HG02943 (cell line): ENCODE measurements around the gene HOTAIR.

Experiments used
- ATAC-seq: cut with Tn5 transposase; IDR thresholded peaks from one replicate; pipeline ENCODE4 v1.9.1; 2021; ENCODE audit warnings: mild to moderate bottlenecking, low read depth, moderate library complexity; ENCODE audit not compliant: unreplicated experiment

HOTAIR gene

DNA sequence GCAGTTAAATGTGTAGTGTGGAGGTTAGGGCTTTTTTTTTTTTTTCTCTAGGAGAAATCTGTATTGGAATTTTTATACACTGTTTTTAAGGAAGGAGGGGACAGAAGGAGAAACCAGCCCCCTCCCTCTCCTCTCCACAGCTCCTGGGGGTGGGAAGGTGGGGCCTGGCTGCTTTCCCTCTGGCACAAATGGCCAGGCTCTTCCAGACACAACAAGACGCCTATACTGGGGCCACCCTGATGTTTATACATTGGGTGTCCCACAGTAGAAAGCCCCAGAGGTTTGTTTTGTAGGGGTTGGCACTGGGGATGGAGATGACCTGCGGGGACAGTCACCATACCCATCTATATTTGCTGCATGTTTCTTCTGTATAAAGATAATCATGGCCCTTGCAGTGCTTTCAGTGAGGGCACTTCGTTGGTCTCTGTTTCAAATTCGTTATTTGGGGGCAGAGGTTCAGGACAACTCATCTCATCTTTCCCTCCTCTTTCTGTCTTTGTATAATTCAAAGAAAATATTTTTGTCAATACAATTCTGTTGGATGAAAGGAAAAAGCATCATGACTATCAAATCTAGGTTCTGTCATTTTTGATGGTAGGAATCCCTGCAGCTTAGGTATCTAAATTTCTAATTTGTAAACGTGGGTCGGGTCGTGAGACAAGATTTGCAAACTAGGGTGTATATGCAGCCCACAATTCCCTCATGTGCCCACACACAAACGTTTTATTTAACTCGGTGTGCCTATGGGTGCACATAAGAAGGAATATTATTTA lies 2.3 kb upstream of the HOTAIR start:
- no peak for ATAC-seq

DNA sequence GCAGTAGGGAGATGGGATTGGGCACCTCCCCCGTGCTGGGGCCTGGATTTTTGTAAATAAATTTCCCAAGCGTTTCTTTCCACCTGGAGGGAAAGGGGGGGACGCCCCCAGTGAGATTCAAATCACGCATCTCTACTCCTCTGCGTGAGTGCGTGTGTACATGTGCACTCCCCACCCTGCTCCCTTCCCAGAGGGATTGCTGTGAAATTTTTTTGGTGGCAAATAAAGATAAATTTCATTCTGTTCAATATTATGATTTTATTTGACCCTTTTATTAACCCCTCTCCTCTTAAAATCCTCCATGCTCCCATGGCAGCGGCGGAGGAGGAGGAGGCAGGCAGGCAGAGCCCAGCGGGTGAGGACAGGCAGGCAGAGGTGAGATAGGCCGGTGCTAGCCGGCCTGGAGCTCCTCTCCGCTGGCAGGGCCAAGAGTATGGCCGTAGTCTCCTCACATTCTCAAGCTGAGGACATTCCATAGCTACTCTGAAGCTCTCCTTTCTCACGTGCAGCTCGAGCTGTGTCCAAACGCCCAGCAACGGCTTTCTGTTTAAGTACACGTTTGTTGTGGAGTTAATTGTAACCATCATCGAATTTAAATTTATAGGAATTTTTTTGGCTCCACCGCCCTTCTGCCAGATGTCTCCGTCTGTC lies 1.5 kb upstream of the HOTAIR start:
- no peak for ATAC-seq

DNA sequence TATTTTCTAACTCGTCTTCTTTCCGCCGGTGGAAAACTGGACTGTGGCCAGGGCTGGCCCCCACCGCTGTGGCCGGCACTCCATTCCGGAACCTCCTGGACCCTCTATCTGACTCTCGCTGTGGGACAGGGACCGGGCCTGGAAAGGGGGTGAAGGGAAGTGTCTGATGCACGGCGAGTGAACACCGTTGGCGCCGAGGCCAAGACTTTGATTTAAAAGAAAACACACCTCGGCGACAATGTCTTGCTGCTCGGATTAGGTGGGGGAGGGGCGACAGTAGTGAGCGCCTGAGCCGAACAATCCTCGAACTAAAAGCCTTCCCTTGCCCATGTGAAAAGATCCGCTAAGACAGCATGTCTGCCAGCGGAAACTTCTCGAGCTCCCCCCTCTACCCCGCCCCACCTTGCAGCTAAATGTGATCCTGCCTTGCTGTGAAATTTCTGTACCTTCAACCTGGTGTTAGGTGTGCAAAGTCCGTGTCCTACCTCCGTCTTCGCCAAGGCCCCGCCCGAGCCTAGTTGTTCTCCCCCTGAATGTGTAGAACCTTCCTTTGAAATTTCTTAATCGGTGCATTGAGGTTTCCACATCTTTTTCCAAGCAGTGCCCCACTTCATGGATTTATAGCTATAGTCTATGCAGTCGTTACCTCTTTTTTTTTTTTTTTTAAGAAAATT lies 862 bp upstream of the HOTAIR start:
- no peak for ATAC-seq

DNA sequence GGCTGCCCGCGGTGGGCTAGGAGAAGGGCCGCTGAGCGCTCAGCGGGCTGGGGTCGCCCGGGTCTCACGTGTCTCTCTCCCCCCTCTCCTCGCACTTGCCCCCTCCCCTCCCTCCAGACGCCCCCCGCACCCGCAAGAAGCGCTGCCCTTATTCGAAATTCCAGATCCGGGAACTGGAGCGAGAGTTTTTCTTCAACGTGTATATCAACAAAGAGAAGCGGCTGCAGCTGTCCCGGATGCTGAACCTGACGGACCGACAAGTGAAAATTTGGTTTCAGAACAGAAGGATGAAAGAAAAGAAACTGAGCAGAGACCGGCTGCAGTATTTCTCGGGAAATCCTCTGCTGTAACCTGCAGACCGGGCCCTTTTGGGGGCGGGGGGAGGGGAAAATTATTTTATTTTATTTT lies 314 bp upstream of the HOTAIR start:
- no peak for ATAC-seq

DNA sequence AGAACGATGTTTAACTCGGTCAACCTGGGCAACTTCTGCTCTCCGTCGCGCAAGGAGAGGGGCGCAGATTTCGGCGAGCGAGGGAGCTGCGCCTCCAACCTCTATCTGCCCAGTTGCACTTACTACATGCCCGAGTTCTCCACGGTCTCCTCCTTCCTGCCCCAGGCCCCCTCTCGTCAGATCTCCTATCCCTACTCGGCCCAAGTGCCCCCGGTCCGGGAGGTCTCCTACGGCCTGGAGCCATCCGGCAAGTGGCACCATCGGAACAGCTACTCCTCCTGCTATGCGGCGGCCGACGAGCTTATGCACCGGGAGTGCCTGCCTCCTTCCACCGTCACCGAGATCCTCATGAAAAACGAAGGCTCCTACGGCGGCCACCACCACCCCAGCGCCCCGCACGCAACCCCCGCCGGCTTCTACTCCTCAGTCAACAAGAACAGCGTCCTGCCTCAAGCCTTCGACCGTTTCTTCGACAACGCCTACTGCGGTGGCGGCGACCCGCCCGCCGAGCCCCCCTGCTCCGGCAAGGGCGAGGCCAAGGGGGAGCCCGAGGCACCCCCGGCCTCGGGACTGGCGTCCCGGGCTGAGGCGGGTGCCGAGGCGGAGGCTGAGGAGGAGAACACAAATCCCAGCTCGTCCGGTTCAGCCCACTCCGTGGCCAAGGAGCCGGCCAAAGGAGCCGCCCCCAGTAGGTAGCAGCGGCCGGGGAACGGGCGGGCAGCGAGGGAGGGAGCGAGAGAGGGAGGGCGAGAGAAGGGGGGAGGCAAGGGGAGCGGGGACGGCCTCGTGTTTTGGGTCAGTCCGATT lies 1.3 kb downstream of the HOTAIR start:
- no peak for ATAC-seq

DNA sequence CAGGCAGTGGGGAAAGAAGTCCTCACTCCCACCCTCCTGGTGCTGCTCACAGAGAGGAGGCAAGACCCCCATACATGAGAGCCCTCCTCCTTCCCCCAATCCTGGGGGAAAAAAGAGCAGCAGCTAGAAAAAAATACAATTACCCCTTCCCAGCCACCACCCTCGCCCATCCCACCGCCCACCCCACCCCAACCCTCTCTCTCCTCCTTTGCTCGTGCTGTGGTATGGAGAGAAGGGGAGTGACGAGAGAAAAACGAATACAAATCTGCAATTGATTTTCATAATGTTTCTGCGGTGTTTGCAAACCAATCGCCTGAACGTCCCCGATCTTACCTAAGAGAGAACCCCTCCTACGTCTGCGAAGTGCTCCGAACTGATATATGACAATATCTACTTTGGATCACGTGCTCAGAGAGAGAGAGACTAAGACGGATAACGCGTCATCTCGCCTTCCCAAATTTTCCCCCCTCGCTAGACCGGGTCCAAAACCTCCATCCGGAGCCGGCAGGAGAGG lies 2.0 kb downstream of the HOTAIR start, which contains the start of gene HOXC11:
HOXC11 (plus strand) TSS at position 405 of the 514 bp plus-strand sequence. CDS start 116 bp downstream, outside the sequence.
- no peak for ATAC-seq

DNA sequence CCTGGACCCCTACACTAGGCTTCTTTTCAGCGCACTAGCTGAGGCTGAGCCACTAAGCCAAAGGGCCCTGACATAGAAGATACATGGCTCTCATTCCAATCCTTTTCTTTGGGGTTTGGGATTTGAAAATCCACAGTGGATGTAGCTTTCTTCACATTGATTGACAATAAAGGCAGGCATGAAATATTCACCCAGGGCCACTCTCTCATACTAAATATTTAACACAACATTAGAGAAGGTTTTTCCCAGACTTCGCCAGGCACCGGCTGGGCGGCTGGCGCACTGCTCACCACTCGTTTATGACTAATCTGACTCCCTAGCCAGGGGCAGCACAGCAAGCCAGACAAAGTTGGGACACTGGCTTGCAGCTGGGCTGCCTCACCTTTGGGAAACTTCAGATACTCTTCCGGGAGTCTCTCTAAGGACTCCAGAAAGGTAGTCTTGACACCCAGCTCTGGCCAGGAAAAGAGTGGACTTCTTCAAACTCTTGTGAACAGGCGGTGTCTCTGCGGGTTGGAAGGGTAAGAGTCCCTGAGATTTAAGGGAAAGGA lies 2.5 kb downstream of the HOTAIR start:
- no peak for ATAC-seq

DNA sequence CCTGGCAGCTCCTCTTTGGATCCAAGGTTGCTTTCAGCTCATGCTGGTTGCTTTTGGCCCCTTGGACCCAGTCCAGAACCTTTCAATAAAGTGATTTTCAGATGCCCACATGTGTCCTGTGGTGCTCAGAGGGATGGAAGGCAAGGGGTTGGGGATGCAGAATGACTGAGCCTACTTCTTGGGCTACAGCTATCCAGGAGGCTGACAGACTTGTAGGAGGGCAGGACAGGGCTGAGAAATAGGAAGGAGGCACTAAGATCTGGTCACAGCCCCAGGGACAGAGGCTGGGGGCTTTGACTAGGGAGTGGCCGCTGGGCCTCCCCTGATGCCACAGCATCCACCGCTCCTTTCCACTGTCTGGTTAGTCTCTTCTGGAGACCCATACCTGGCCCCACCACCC lies 3.1 kb downstream of the HOTAIR start:
- ATAC-seq: no peak

DNA sequence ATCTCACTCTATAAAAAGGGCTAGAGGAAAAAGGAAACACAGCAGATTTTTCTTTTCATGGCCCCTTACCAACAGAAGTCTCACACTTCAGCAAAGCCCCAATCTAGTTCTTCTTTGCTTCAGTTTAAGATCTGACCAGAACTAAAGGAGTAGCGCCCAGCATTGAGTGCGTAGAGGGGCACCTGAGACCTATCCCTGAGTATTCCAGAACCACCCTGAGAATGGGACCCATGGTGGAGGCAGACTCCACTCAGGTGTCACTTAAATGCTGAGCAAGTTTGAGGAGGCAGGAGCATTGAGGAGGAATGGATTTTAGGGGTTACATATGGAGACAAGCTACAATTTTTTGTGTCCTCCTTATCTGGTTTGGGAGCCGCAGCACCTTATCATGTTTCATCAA lies 3.6 kb downstream of the HOTAIR start:
- no peak for ATAC-seq

DNA sequence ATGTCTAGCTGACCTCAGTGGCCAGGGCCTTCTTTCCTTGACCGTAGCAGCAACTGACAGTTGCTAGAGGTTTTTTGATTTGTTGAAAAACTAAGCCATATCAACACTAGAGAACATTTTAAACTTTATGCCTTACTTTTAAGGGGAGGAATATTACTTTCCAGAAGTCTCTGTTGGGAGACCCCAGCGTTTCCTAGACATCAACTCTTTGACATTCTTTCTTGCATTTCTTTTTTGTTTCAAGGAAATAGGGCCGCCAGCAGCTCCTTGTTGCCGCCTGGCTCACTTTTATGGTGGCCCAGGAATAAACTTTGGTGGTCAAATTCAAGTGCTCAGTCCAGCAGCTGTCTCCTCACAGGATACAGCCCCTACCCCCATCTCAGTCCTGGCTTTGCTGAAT lies 4.3 kb downstream of the HOTAIR start:
- no peak for ATAC-seq

DNA sequence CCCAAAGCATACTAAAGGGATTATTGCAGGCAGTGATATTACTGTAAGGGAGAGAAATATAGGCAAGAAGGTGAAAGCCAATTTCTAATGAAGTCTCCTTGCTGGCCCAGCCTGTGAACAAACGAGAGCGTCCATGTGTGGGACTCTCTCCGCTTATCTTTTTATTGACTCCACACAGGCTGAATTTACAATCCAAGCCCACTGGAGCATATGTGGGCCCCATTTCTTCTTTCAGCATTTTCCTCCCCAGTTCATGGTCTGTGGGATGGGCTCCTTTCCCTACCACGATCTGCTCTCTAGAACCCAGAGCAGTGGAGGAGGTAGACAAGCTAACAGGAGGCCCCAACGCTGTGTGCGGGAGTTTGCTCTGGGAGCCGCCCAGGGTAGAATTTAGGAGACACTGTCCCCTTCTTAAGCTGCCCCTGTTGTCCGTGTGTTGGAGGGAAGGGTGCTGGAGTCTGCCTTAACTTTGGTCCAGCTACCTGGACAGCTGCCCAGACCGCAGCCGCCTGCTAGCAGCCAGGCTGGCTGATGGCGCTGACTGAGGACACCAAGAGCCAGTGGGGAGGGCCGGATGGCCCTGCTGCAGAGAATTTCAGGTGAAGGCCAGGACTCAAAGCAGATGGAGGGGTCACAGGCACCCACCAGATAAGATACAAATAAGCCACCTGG lies 5.0 kb downstream of the HOTAIR start:
- no peak for ATAC-seq

DNA sequence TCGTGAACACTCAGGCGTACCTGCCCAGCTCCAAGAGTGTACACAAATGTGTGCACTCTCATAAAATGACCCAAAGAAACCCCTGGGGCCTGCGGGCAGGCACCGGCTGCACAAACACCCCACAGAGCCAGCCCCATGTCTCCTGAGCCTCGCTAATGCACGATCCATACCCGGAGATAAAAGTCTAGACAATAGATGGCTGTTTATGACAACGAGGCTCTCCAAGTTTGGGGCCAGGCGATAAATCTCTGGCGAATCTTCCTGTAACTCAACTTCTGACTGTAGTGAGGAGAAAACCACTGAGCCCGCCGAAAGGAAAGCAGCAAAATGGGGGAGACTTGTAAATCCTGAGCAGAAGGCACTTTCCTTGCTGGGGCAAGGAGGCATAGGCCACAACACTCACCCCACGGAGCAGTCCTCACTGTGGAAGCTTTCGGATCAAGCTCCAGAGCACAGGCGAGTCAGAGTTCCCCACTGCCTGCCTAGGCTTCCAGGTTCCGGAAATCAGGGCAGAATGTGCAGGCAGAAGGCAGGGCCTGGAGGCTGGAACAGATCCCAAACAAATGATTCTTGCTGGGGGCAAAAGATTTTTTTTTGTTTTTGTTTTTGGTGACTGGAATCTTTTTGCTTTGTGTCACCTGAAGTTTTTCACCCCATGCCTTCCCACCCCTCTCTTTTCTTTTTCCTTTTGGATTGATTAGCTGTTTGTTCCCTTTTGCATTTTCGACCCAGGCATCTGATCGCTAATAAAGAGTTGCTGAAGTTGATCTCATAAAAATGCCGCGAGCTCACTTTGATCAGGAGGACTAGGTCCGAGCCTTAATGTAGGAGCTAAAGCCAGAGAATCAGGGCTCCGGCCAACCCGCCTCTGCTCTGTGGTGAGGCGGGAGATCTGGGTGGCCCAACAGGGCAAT lies 6.3 kb downstream of the HOTAIR start:
- ATAC-seq: no peak

DNA sequence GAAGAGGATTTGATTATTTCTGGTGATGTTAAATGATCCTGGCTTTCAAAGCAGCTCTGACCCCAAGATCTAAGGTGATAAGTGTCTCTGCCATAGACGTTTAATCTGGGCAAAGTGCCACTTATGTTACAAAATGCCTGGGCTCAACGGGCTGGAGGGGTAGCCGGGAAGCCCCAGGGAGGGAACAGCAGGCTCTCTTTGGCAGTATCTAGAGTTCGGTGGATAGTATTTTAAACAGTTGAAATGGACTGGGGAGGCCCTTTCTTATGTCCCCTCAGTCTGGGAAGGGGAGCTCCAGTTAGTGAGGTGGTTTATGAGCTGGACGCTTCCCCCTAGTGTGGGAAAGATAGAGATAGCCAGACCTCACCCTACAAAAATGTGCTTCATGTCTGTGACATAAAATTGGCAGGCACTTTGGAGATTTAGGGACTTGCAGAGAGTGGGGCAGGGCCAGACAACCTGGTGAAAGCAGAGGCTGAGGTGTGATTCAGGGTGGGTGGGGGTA lies 7.3 kb downstream of the HOTAIR start:
- no peak for ATAC-seq

DNA sequence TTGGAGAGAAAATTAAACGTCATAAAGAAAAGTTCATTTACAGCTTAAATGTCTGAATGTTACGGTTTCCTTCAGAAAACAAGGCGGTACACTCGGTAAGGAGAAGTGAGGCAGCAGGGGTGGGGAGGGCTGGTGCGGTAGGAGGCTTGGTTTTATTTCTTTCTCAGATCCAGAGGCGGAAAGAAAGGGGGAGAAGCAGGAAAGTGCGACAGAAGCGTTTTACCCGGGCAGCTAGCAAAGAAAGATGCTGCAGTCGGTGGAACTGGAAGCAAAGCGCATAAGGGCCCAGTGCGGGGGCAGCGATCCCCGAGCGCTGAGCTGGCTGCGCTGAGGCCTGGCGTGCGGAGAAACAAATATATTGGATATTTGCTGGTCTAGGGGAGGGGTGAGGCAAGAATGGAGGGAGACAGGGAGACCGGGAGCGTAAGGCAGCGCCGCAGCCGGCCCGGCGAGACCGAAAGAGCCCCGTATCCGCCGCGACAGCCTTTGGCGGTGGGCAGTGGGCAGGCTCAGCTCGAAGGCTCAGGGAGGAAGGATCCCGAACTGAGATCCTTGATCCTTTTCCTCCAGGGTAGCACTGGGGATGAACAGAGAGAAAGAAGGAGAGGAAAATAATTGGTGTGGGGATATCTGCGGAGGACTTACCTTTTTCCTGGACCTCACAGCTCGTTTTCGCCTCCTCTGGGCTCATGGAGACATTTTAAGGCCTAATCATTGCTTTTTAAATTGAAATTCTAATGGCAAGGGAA lies 8.2 kb downstream of the HOTAIR start:
- no peak for ATAC-seq

DNA sequence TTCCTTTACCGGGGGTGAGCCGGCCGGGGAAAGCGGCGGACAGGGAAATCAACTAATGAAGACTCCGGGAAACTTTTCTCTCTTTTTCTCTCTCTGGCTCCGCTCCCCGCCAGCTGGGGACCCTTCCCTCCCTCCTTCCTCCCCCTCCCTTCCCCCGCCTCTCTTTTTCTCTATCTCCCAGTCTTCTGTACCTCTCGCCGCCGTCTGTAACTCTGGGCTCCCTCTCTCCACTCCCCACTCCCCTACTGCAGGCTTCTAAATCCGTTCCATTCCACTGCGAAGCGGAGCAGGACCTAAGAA lies 8.7 kb downstream of the HOTAIR start:
- no peak for ATAC-seq

DNA sequence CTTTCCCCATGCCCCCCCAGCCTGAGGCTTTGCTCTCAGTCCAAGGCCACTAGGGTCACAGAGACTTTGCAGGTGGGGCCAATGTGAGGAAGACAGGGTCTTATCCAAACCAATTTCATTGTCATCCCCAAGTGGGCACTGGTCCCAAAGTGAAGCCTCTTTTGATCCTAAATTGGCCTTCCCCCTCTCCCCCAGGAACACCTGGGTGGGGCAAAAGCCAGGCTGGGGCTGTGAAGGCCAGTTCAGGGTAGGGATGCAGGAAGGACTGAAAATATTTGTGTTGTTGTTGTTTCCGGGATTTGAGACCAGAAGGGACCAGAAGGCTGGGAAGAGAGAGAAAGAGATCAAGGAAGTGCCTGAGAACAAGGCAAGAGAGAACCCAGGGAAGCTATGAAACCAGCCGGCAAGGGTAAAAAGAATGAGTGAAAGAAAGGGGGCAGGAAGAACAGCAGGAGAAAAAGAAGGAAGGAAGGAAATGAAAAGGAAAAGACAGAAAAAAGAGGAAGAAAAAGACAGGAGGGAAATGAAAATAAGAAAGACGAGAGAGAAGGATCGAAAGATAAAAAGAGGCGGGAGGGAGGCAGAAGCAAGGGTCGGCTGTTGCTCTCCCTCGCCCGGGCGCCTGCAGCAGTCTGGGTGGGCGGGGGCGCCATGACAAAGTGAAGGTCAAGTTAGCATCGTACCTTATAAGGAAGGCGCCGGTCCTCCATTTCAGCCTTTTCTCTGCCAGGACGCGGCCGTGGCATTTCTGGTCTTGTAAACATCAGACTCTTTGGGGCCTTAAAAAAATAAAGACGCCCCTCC lies 9.3 kb downstream of the HOTAIR start:
- ATAC-seq: no peak

DNA sequence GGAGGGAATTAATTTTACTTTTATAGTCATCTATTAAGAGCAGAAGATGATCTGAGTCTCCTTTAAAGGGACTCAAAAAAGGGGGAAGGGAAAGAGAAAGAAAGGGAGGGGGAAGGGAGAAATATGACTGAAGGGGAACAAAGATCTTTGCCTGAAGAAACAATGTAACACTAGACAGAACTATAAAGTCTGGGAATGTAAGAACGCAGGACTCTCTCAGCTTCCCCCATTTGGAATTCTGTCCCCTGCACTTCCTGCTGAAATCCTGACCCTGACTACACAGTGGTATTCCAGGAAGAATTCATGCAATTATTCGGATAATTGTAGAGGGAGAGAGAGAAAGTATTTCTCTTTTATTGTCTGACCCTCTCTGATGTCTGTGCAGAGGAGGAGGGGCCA lies 10.4 kb downstream of the HOTAIR start:
- no peak for ATAC-seq
